Naive thymus-derived CD4-positive, alpha-beta T cell (primary cell): ENCODE measurements around the gene GGCX. TPM values are rescaled to one million over a fixed set of nuclear protein-coding genes. Genes with fewer than 3 reads are reported as not detected.

ENCODE experiments used
- ATAC-seq: fragments of 150-1000 bp; cut with Tn5 transposase; 2 replicates; pipeline ENCODE4 v1.10.0; 2021; ENCODE audit warnings: mild to moderate bottlenecking, moderate library complexity
- CTCF ChIA-PET: fragments of 350-600 bp; sonication (Branson Sonifier 250); formaldehyde crosslinking; loops from one replicate; lab custom pipeline; 2021; ENCODE audit warnings: antibody characterized with exemption; lab: Charles Lee
- POLR2A ChIA-PET: fragments of 350-600 bp; sonication (Branson Sonifier 250); formaldehyde crosslinking; loops from one replicate; lab custom pipeline; 2021; ENCODE audit warnings: antibody characterized with exemption, inconsistent platforms; lab: Charles Lee
- DNase-seq, 9 donors: peaks; one replicate each; pipeline versions ENCODE4 v3.0.0 to v3.0.0-alpha.2; 2020 to 2022; ENCODE audit warnings: mixed read lengths in 1 of 9
- H3K27ac ChIP-seq: one replicate; pipeline ENCODE4 v1.7.0; 2013; ENCODE audit warnings: mild to moderate bottlenecking, low read depth, low read length, moderate library complexity
- H3K27me3 ChIP-seq, 2 donors: one replicate each; pipeline ENCODE4 v1.7.0; 2013; ENCODE audit warnings: low read length in 2 of 2, mild to moderate bottlenecking in 2 of 2, moderate library complexity in 2 of 2; ENCODE audit not compliant: control insufficient read depth in 2 of 2, insufficient read depth in 2 of 2
- H3K36me3 ChIP-seq, 3 experiments: 1 replicate in 2 of 3; 2 replicates in 1 of 3; pipeline ENCODE4 v1.7.0; 2013; ENCODE audit warnings: low read length in 3 of 3, mild to moderate bottlenecking in 3 of 3, moderate library complexity in 1 of 3; ENCODE audit not compliant: insufficient read depth in 3 of 3, control insufficient read depth in 2 of 3
- H3K4me1 ChIP-seq, 2 donors: one replicate each; pipeline ENCODE4 v1.7.0; 2013; ENCODE audit warnings: low read length in 2 of 2, mild to moderate bottlenecking in 2 of 2, moderate library complexity in 1 of 2; ENCODE audit not compliant: control insufficient read depth in 2 of 2, insufficient read depth in 2 of 2
- H3K4me3 ChIP-seq: 2 replicates; pipeline ENCODE4 v1.7.0; 2013; ENCODE audit warnings: mild to moderate bottlenecking, low read length
- H3K9me3 ChIP-seq, 3 experiments: 1 replicate in 2 of 3; 2 replicates in 1 of 3; pipeline ENCODE4 v1.7.0; 2013; ENCODE audit warnings: low read length in 3 of 3; ENCODE audit not compliant: control insufficient read depth in 2 of 3
- H3K27ac Mint-ChIP-seq, 9 donors: one replicate each; pipeline ENCODE4 v1.8.0; 2020 to 2022; ENCODE audit warnings: mixed read lengths in 9 of 9, mild to moderate bottlenecking in 8 of 9, moderate library complexity in 5 of 9, inconsistent platforms in 2 of 9
- H3K27me3 Mint-ChIP-seq, 5 donors: one replicate each; pipeline ENCODE4 v1.8.0; 2021 to 2022; ENCODE audit warnings: mixed read lengths in 5 of 5, mild to moderate bottlenecking in 1 of 5
- H3K36me3 Mint-ChIP-seq, 5 donors: one replicate each; pipeline ENCODE4 v1.8.0; 2020 to 2022; ENCODE audit warnings: mixed read lengths in 5 of 5, mild to moderate bottlenecking in 3 of 5, inconsistent platforms in 1 of 5
- H3K4me1 Mint-ChIP-seq, 7 donors: one replicate each; pipeline ENCODE4 v1.8.0; 2020 to 2022; ENCODE audit warnings: mixed read lengths in 7 of 7, mild to moderate bottlenecking in 3 of 7, inconsistent platforms in 1 of 7
- H3K4me3 Mint-ChIP-seq, 10 donors: one replicate each; pipeline ENCODE4 v1.8.0; 2020 to 2022; ENCODE audit warnings: mild to moderate bottlenecking in 10 of 10, mixed read lengths in 10 of 10, moderate library complexity in 6 of 10, inconsistent platforms in 2 of 10
- H3K9me3 Mint-ChIP-seq, 11 donors: one replicate each; pipeline ENCODE4 v1.8.0; 2020 to 2022; ENCODE audit warnings: mixed read lengths in 11 of 11, mild to moderate bottlenecking in 4 of 11, inconsistent platforms in 1 of 11, moderate library complexity in 1 of 11
- intact Hi-C, 2 donors: fragments of 100-400 bp; cut with micrococcal nuclease; formaldehyde crosslinking; loops; one replicate each; pipeline ENCODE4 v1.15.1; 2023
- polyA plus RNA-seq, 2 donors: library from polyadenylated mRNA; unstranded; fragments of 300-500 nt; fragmentation: Illumina TruSeq; gene quantifications; one replicate each; pipeline ENCODE4 v1.2.3, GENCODE V29; 2021
- total RNA-seq, 6 experiments: library from RNA in 5 of 6; stranded (reverse) in 5 of 6; gene quantifications; 1 replicate in 5 of 6; 2 replicates in 1 of 6; pipeline ENCODE4 v1.2.3 and lab custom pipeline; 2021 to 2026

GGCX gene
- total and polyA plus RNA-seq, 7 experiments from 2014 or later = 11.8 to 34.2 (median 20.5) TPM

- Mint-ChIP-seq H3K4me1 (peaks cover 17 to 42% (median 34%) of the 10 kb centered on the region in 7 donors), H3K36me3 (peaks cover 0 to 16% (median 8%) of the 10 kb centered on the region in 5 donors), H3K27me3 (no peaks in the 10 kb centered on the region), H3K4me3 (no peak overlapping the region), H3K9me3 (no peaks in the 10 kb centered on the region), H3K27ac (no peak overlapping the region)
- Histone ChIP-seq H3K4me3 (no peak overlapping the region), H3K4me1 (peaks cover 6 to 8% of the 10 kb centered on the region in 2 donors), H3K36me3 (peaks cover 0 to 33% (median 13%) of the 10 kb centered on the region in 3 experiments), H3K9me3 (no peaks in the 10 kb centered on the region), H3K27ac (no peak overlapping the region), H3K27me3 (no peaks in the 10 kb centered on the region)
- intact Hi-C loops = no loop called here
- CTCF ChIA-PET = interaction anchor here (0.9 to 3.3 kb wide), 6 partner anchors 47 to 262 kb away, joined by 3 to 30 read pairs (median 4); no protein-coding TSS in a partner anchor
- POLR2A ChIA-PET = interaction anchor here (1.0 to 5.9 kb wide), 6 partner anchors 11 to 203 kb away, joined by 4 to 38 read pairs (median 6); partner anchors contain the start of genes C2orf68, ELMOD3, MAT2A and RETSAT
- no peak for DNase-seq
- no peak for ATAC-seq
Observed at GRCh38 chr2:85557130-85557529, 4.2 kb downstream of the GGCX start.

- Histone ChIP-seq H3K9me3 (no peaks in the 10 kb centered on the region), H3K27me3 (no peaks in the 10 kb centered on the region), H3K27ac (no peak overlapping the region), H3K4me3 (no peak overlapping the region), H3K4me1 (peaks cover 0 to under 1% of the 10 kb centered on the region in 2 donors), H3K36me3 (peaks cover 9 to 51% (median 14%) of the 10 kb centered on the region in 3 experiments)
- H3K4me3 Mint-ChIP-seq = no peak overlapping the region
- H3K27ac Mint-ChIP-seq = peak overlapping the region in 1 of 9 donors; percentile 4
- POLR2A ChIA-PET = interaction anchor here (0.8 to 2.1 kb wide), 5 partner anchors 12 to 228 kb away, joined by 3 to 8 read pairs (median 3); partner anchors contain the start of gene SH2D6
- DNase-seq (no peak), ATAC-seq (no peak)
- peaks cover 0 to 34% (median 13%) of the 10 kb centered on the region in 5 donors for H3K36me3 Mint-ChIP-seq
- H3K4me1 Mint-ChIP-seq = peaks cover 7 to 30% (median 26%) of the 10 kb centered on the region in 7 donors
- intact Hi-C loops = loop anchor here in 1 of 2 donors (5.0 kb wide), 1 partner anchor 248 kb away; no protein-coding TSS in a partner anchor
- no peaks in the 10 kb centered on the region for H3K9me3 Mint-ChIP-seq
- H3K27me3 Mint-ChIP-seq = no peaks in the 10 kb centered on the region
- CTCF ChIA-PET = interaction anchor here (1.2 to 6.6 kb wide), 5 partner anchors 28 to 165 kb away, joined by 3 to 90 read pairs (median 3); partner anchors contain the start of genes RNF181 and VAMP5
Observed at GRCh38 chr2:85554980-85555612, 6.2 kb downstream of the GGCX start.

DNA sequence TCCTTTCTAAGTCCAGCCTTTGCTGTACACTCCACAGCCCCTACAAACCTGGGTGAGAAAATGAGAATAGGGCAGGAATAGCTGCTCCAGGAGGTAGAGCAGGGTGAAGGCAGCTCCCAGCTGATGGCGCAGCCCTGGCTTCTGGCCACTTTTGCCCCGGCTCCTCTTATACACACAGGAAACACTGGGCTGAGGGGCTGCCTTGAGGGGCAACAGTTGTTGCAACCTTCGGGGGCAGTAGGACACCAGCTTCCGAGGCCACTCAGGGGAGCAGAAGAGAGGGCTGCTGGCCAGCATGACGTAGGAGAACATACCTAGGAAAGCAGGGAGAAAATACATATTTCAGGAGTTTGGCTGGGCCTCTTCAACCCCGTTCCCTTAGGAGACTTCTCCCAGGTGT is 8.1 kb downstream of the GGCX start:
- no peak overlapping the region for H3K4me3 Mint-ChIP-seq
- no peaks in the 10 kb centered on the region for H3K27me3 ChIP-seq
- peaks cover 0 to 14% (median 10%) of the 10 kb centered on the region in 7 donors for H3K4me1 Mint-ChIP-seq
- no peaks in the 10 kb centered on the region for H3K9me3 Mint-ChIP-seq
- no peaks in the 10 kb centered on the region for H3K27me3 Mint-ChIP-seq
- H3K9me3 ChIP-seq = no peaks in the 10 kb centered on the region
- ATAC-seq (no peak), DNase-seq (no peak)
- intact Hi-C loops = loop anchor here in 1 of 2 donors (5.0 kb wide), 1 partner anchor 246 kb away; no protein-coding TSS in a partner anchor
- POLR2A ChIA-PET = interaction anchor here (0.6 to 5.9 kb wide), 4 partner anchors 8 to 253 kb away, joined by 3 to 70 read pairs (median 11); partner anchors contain the start of genes GGCX and MAT2A
- H3K36me3 ChIP-seq = peaks cover 9 to 53% (median 17%) of the 10 kb centered on the region in 3 experiments
- no peak overlapping the region for H3K27ac ChIP-seq
- H3K4me1 ChIP-seq = no peaks in the 10 kb centered on the region
- CTCF ChIA-PET = interaction anchor here (0.7 to 6.6 kb wide), 10 partner anchors 13 to 310 kb away, joined by 3 to 90 read pairs (median 5); partner anchors contain the start of genes MAT2A and SH2D6
- peak overlapping the region in 2 of 9 donors; percentile 26 to 30 for H3K27ac Mint-ChIP-seq
- H3K4me3 ChIP-seq = no peak overlapping the region
- peaks cover 0 to 32% (median 14%) of the 10 kb centered on the region in 5 donors for H3K36me3 Mint-ChIP-seq

- POLR2A ChIA-PET = interaction anchor here (0.9 to 5.9 kb wide), 11 partner anchors 9 to 252 kb away, joined by 3 to 70 read pairs (median 7); partner anchors contain the start of genes C2orf68, ELMOD3, GGCX and MAT2A
- Histone ChIP-seq H3K9me3 (no peaks in the 10 kb centered on the region), H3K4me3 (no peak overlapping the region), H3K4me1 (no peaks in the 10 kb centered on the region), H3K27me3 (no peaks in the 10 kb centered on the region), H3K36me3 (peaks cover 9 to 50% (median 17%) of the 10 kb centered on the region in 3 experiments), H3K27ac (no peak overlapping the region)
- DNase-seq (peak; percentile 70 to 92 (median 88)), ATAC-seq (peak; percentile 97)
- Mint-ChIP-seq H3K9me3 (no peaks in the 10 kb centered on the region), H3K36me3 (peaks cover 0 to 31% (median 14%) of the 10 kb centered on the region in 5 donors), H3K4me1 (peaks cover 0 to 10% (median 6%) of the 10 kb centered on the region in 7 donors), H3K4me3 (no peak overlapping the region), H3K27me3 (no peaks in the 10 kb centered on the region), H3K27ac (peak overlapping the region in 5 of 9 donors; percentile 12 to 62 (median 38))
- intact Hi-C loops = loop anchor here (1.0 to 5.0 kb wide), 11 partner anchors 9 to 286 kb away; partner anchors contain the start of genes MAT2A (in 2 of the 2), ELMOD3 (in 1 of the 2), GGCX (in 1 of the 2) and RETSAT (in 1 of the 2)
- CTCF ChIA-PET = interaction anchor here (0.7 to 6.6 kb wide), 21 partner anchors 8 to 309 kb away, joined by 3 to 163 read pairs (median 5); partner anchors contain the start of genes ELMOD3, GGCX, MAT2A and SH2D6
Observed at GRCh38 chr2:85551698-85552678, 9.3 kb downstream of the GGCX start.

- Mint-ChIP-seq H3K27ac (peak overlapping the region in 1 of 9 donors; percentile 48), H3K36me3 (peaks cover 0 to 31% (median 14%) of the 10 kb centered on the region in 5 donors), H3K4me1 (peaks cover 0 to 10% (median 6%) of the 10 kb centered on the region in 7 donors), H3K9me3 (no peaks in the 10 kb centered on the region), H3K27me3 (no peaks in the 10 kb centered on the region), H3K4me3 (no peak overlapping the region)
- H3K4me3 ChIP-seq = no peak overlapping the region
- H3K36me3 ChIP-seq = peaks cover 9 to 55% (median 17%) of the 10 kb centered on the region in 3 experiments
- no peak for ATAC-seq
- no peaks in the 10 kb centered on the region for H3K4me1 ChIP-seq
- CTCF ChIA-PET = interaction anchor here (0.7 to 6.6 kb wide), 10 partner anchors 9 to 288 kb away, joined by 3 to 163 read pairs (median 5); partner anchors contain the start of genes MAT2A and SH2D6
- H3K27me3 ChIP-seq = no peaks in the 10 kb centered on the region
- POLR2A ChIA-PET = interaction anchor here (0.6 to 5.9 kb wide), 9 partner anchors 10 to 477 kb away, joined by 3 to 70 read pairs (median 7); partner anchors contain the start of genes ELMOD3, GGCX, MAT2A and RETSAT
- H3K9me3 ChIP-seq = no peaks in the 10 kb centered on the region
- H3K27ac ChIP-seq = no peak overlapping the region
- no peak for DNase-seq
- intact Hi-C loops = loop anchor here in 1 of 2 donors (5.0 kb wide), 1 partner anchor 243 kb away; no protein-coding TSS in a partner anchor
Observed at GRCh38 chr2:85550486-85550885, 10.8 kb downstream of the GGCX start.
